Measurements from ENCODE around the gene ARL14EPL. TPM values are rescaled to one million over a fixed set of nuclear protein-coding genes. Genes with fewer than 3 reads are reported as not detected.

The ARL14EPL gene
- total RNA-seq, 1 donor from 2014 or later, result not detected

- Mint-ChIP-seq H3K27ac (ENCODE audit: unreplicated experiment) (no peak overlapping the region), H3K4me1 (ENCODE audit: unreplicated experiment) (no peaks in the 10 kb centered on the region), H3K4me3 (ENCODE audit: unreplicated experiment) (no peak overlapping the region), H3K27me3 (ENCODE audit: unreplicated experiment) (peaks cover 30% of the 10 kb centered on the region), H3K9me3 (ENCODE audit: unreplicated experiment) (no peaks in the 10 kb centered on the region), H3K36me3 (ENCODE audit: unreplicated experiment) (no peaks in the 10 kb centered on the region)
- no peak for TF ChIP-seq CTCF (IDR thresholded peaks at IDR 0.05)
- DNase-seq (ENCODE audit: extremely low spot score, unreplicated experiment), result no peak
These were observed 31.7 kb downstream of the ARL14EPL start for GRCh38 chr5:116063950-116064349.

- no peak for DNase-seq (ENCODE audit: extremely low spot score, unreplicated experiment)
- Mint-ChIP-seq H3K36me3 (ENCODE audit: unreplicated experiment) (no peaks in the 10 kb centered on the region), H3K27me3 (ENCODE audit: unreplicated experiment) (peaks cover 31% of the 10 kb centered on the region), H3K4me3 (ENCODE audit: unreplicated experiment) (no peak overlapping the region), H3K27ac (ENCODE audit: unreplicated experiment) (no peak overlapping the region), H3K9me3 (ENCODE audit: unreplicated experiment) (no peaks in the 10 kb centered on the region), H3K4me1 (ENCODE audit: unreplicated experiment) (no peaks in the 10 kb centered on the region)
- TF ChIP-seq CTCF (IDR thresholded peaks at IDR 0.05), result peak; percentile 81
These were observed 35.9 kb downstream of the ARL14EPL start for GRCh38 chr5:116068028-116068632.

DNA sequence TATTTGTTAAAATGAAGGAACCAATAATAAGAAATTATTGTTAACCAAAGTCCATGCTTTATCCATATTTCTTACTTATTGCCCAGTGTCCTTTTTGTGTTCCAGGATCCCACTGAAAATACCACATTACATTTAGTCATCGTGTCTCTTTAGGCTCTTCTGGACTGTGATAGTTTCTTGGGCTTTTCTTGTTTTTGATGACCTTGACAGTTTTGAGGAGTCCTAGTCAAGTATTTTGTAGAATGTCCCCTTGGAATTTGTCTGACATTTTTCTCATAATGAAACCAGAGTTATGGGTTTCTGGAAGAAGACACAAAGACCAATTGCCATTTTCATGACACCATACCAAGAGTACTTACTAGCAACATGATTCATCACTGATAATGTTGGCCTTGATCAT is 38.9 kb downstream of the ARL14EPL start:
- H3K36me3 Mint-ChIP-seq (ENCODE audit: unreplicated experiment), result no peaks in the 10 kb centered on the region
- no peak overlapping the region for H3K4me3 Mint-ChIP-seq (ENCODE audit: unreplicated experiment)
- no peak for DNase-seq (ENCODE audit: extremely low spot score, unreplicated experiment)
- TF ChIP-seq CTCF (IDR thresholded peaks at IDR 0.05), result no peak
- H3K9me3 Mint-ChIP-seq (ENCODE audit: unreplicated experiment), result no peaks in the 10 kb centered on the region
- no peak overlapping the region for H3K27ac Mint-ChIP-seq (ENCODE audit: unreplicated experiment)
- H3K4me1 Mint-ChIP-seq (ENCODE audit: unreplicated experiment), result no peaks in the 10 kb centered on the region
- H3K27me3 Mint-ChIP-seq (ENCODE audit: unreplicated experiment), result peaks cover 35% of the 10 kb centered on the region

- DNase-seq (ENCODE audit: extremely low spot score, unreplicated experiment), result no peak
- H3K4me3 Mint-ChIP-seq (ENCODE audit: unreplicated experiment), result no peak overlapping the region
- H3K9me3 Mint-ChIP-seq (ENCODE audit: unreplicated experiment), result no peaks in the 10 kb centered on the region
- H3K27ac Mint-ChIP-seq (ENCODE audit: unreplicated experiment), result no peak overlapping the region
- H3K36me3 Mint-ChIP-seq (ENCODE audit: unreplicated experiment), result no peaks in the 10 kb centered on the region
- no peak for TF ChIP-seq CTCF (IDR thresholded peaks at IDR 0.05)
- H3K4me1 Mint-ChIP-seq (ENCODE audit: unreplicated experiment), result no peaks in the 10 kb centered on the region
- H3K27me3 Mint-ChIP-seq (ENCODE audit: unreplicated experiment), result peaks cover 27% of the 10 kb centered on the region
These were observed 43.0 kb downstream of the ARL14EPL start for GRCh38 chr5:116075191-116075831.

- no peak overlapping the region for H3K27ac Mint-ChIP-seq (ENCODE audit: unreplicated experiment)
- peaks cover 25% of the 10 kb centered on the region for H3K27me3 Mint-ChIP-seq (ENCODE audit: unreplicated experiment)
- H3K9me3 Mint-ChIP-seq (ENCODE audit: unreplicated experiment), result no peaks in the 10 kb centered on the region
- H3K4me1 Mint-ChIP-seq (ENCODE audit: unreplicated experiment), result peaks cover 2% of the 10 kb centered on the region
- no peak for TF ChIP-seq CTCF (IDR thresholded peaks at IDR 0.05)
- H3K4me3 Mint-ChIP-seq (ENCODE audit: unreplicated experiment), result no peak overlapping the region
- DNase-seq (ENCODE audit: extremely low spot score, unreplicated experiment), result no peak
- peaks cover 6% of the 10 kb centered on the region for H3K36me3 Mint-ChIP-seq (ENCODE audit: unreplicated experiment)
These were observed 44.2 kb downstream of the ARL14EPL start for GRCh38 chr5:116076496-116076895.

Measured in osteocyte (in vitro differentiated cells).